ENCODE results near the gene L3MBTL4. TPM values are rescaled to one million over a fixed set of nuclear protein-coding genes. Genes with fewer than 3 reads are reported as not detected.

L3MBTL4 gene
- total and polyA plus RNA-seq, 9 donors = 4.2 to 79.1 (median 23.7) TPM

DNA sequence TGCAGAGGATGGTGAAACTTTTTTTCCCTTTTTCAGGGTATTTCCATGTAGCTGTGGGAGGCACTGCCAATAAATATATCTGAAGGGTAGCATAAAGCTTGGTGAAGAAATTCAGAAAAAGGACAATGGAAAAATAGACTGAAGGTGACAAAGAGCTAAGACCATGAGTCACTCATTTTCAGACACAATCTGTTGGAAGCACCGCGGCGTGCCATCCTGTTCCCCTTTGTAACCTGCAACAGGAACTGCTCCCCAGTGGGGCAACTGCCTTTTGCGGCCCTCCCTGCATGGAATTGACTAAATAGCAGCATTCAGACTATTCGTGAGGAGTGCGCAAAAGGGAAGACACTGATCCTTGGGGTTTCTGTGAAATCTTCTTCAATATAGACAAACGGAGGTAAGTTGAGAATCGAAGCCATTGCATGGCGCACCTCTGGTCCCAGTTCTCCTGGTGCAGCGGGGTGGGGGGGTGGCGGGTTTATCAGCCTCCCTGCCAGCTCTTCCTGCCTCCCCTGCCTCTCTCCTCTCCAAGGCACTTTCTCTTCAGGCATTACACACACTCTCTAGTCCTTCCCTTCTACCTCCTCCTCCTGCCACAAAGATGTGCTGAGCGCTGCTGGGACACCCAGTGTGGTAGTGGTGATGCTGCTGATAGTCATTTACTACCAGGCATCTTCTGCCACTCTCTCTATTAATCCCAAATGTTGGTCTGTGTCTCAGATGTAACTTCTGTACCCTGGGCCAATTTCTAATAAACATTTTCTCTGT, 393.2 kb downstream of the L3MBTL4 start:
- H3K9me3 ChIP-seq = no peaks in the 10 kb centered on the region
- no peaks in the 10 kb centered on the region for H3K36me3 ChIP-seq
- intact Hi-C loops (cut with DNase I) = no loop called here
- no peak overlapping the region for H3K27ac ChIP-seq
- no peaks in the 10 kb centered on the region for H3K27me3 ChIP-seq
- no peak for DNase-seq
- H3K4me1 ChIP-seq (ENCODE audit: insufficient read depth) = no peaks in the 10 kb centered on the region
- H3K4me3 ChIP-seq = no peak overlapping the region
- TF ChIP-seq POLR2A (IDR thresholded peaks at IDR 0.05) (no peak), CTCF (IDR thresholded peaks at IDR 0.05) (no peak), EP300 (IDR thresholded peaks at IDR 0.05) (no peak)
- WGBS, 3 donors = 93 to 97% (median 94%) methylated on average over 12 of the region's 12 CpGs

DNA sequence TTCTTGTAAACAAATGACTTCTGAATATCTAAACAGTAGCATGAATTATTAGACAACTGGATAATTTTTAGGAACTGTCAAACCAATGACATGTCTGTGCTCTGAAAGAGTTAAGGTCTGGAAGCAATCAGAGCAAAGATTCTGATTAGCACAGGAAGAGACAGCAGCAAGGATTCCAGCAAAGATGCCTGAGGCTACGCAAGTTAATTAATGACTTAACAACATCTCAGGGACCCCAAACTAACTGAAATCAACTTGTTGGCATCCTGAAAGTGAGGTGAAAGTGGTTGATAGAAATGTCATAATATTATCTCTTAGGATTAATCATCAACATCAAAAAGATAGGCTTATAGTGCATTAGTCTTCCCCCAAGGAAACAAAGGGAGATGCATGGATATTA, 396.0 kb downstream of the L3MBTL4 start:
- Histone ChIP-seq H3K27ac (no peak overlapping the region), H3K4me3 (no peak overlapping the region), H3K27me3 (no peaks in the 10 kb centered on the region), H3K36me3 (no peaks in the 10 kb centered on the region), H3K4me1 (ENCODE audit: insufficient read depth) (no peaks in the 10 kb centered on the region), H3K9me3 (no peaks in the 10 kb centered on the region)
- intact Hi-C loops (cut with DNase I) = no loop called here
- TF ChIP-seq POLR2A (IDR thresholded peaks at IDR 0.05) (no peak), EP300 (IDR thresholded peaks at IDR 0.05) (no peak), CTCF (IDR thresholded peaks at IDR 0.05) (no peak)
- no peak for DNase-seq
- 84 to 98% (median 94%) methylated on average over 1 of the region's 1 CpG for WGBS, 3 donors

DNA sequence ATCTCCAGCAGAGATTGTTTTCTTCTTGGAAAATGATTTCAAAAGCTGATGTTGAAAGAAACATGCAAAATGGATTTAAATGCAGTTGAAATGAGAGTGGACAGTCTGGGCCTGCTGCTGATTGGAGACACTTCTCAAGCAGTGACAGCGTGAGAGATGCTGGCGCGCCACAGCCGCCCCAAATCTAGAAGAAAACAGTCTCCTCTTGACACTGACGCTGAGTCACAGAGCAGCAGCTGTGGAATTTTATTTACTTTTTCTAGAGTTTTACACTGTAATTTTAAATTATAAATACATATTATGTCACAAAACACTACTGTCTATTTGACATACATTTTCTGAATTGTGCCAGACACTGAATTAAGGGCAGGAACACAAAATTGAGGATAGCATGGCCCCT, 397.5 kb downstream of the L3MBTL4 start:
- no peak for DNase-seq
- Histone ChIP-seq H3K27ac (no peak overlapping the region), H3K36me3 (no peaks in the 10 kb centered on the region), H3K4me1 (ENCODE audit: insufficient read depth) (no peaks in the 10 kb centered on the region), H3K4me3 (no peak overlapping the region), H3K9me3 (no peaks in the 10 kb centered on the region), H3K27me3 (no peaks in the 10 kb centered on the region)
- WGBS, 3 donors = 16 to 46% (median 26%) methylated on average over 5 of the region's 5 CpGs
- TF ChIP-seq CTCF (IDR thresholded peaks at IDR 0.05) (no peak), POLR2A (IDR thresholded peaks at IDR 0.05) (no peak), EP300 (IDR thresholded peaks at IDR 0.05) (no peak)
- intact Hi-C loops (cut with DNase I) = no loop called here

- TF ChIP-seq EP300 (IDR thresholded peaks at IDR 0.05) = no peak
- TF ChIP-seq CTCF (IDR thresholded peaks at IDR 0.05) = no peak
- TF ChIP-seq POLR2A (IDR thresholded peaks at IDR 0.05) = no peak
- intact Hi-C loops (cut with DNase I) = no loop called here
- Histone ChIP-seq H3K27me3 (no peaks in the 10 kb centered on the region), H3K9me3 (no peaks in the 10 kb centered on the region), H3K27ac (no peak overlapping the region), H3K36me3 (no peaks in the 10 kb centered on the region), H3K4me1 (ENCODE audit: insufficient read depth) (no peaks in the 10 kb centered on the region), H3K4me3 (no peak overlapping the region)
- 91 to 94% (median 91%) methylated on average over 5 of the region's 5 CpGs for WGBS, 3 donors
- DNase-seq = no peak
Measured at GRCh38 chr18:6015364-6015763, 399.3 kb downstream of the L3MBTL4 start.
